H9 (cell line): ENCODE results near the gene RNF130. TPM values are rescaled to one million over a fixed set of nuclear protein-coding genes. Genes with fewer than 3 reads are reported as not detected.

Experiments used
- DNase-seq: peaks from one replicate; pipeline ENCODE4 v3.0.0-alpha.2; 2017
- H2AFZ ChIP-seq: one replicate; pipeline ENCODE4 v1.6.1; 2013; ENCODE audit warnings: mild to moderate bottlenecking, low read length, control low read depth, moderate library complexity
- H2AK5ac ChIP-seq: 2 replicates; pipeline ENCODE4 v1.6.1; 2013; ENCODE audit warnings: low read length, control low read depth, mixed read lengths; ENCODE audit not compliant: insufficient read length
- H2BK120ac ChIP-seq: one replicate; pipeline ENCODE4 v1.6.1; 2013; ENCODE audit warnings: low read depth, mild to moderate bottlenecking, low read length, control low read depth, inconsistent platforms; ENCODE audit not compliant: poor library complexity, severe bottlenecking
- H2BK12ac ChIP-seq: 2 replicates; pipeline ENCODE4 v1.6.1; 2013; ENCODE audit warnings: low read length, control low read depth, mixed read lengths, low read depth; ENCODE audit not compliant: insufficient read length
- H2BK15ac ChIP-seq: 2 replicates; pipeline ENCODE4 v1.6.1; 2013; ENCODE audit warnings: low read depth, low read length, control low read depth
- H2BK20ac ChIP-seq: one replicate; pipeline ENCODE4 v1.6.1; 2013; ENCODE audit warnings: low read depth, mild to moderate bottlenecking, low read length, control low read depth, inconsistent platforms; ENCODE audit not compliant: poor library complexity, severe bottlenecking
- H2BK5ac ChIP-seq: 2 replicates; pipeline ENCODE4 v1.6.1; 2013; ENCODE audit warnings: low read length, control low read depth, mixed read lengths; ENCODE audit not compliant: insufficient read length
- H3K14ac ChIP-seq: 2 replicates; pipeline ENCODE4 v1.6.1; 2013; ENCODE audit warnings: low read length, control low read depth; ENCODE audit not compliant: insufficient read depth
- H3K18ac ChIP-seq: 2 replicates; pipeline ENCODE4 v1.6.1; 2013; ENCODE audit warnings: low read depth, mild to moderate bottlenecking, mixed read lengths, low read length, control low read depth; ENCODE audit not compliant: insufficient read length
- H3K23ac ChIP-seq: 2 replicates; pipeline ENCODE4 v1.6.1; 2013; ENCODE audit warnings: low read length, control low read depth, mixed read lengths, low read depth; ENCODE audit not compliant: insufficient read length
- H3K23me2 ChIP-seq: 2 replicates; pipeline ENCODE4 v1.6.1; 2013; ENCODE audit warnings: low read depth, mild to moderate bottlenecking, mixed read lengths, low read length, control low read depth; ENCODE audit not compliant: insufficient read length, poor library complexity, severe bottlenecking
- H3K27ac ChIP-seq: 2 replicates; pipeline ENCODE4 v1.5.1; 2013; ENCODE audit warnings: low read length, control low read depth, mixed read lengths, low read depth; ENCODE audit not compliant: insufficient read length
- H3K27me3 ChIP-seq: 2 replicates; pipeline ENCODE4 v1.6.1; 2013; ENCODE audit warnings: low read length, control low read depth, inconsistent platforms; ENCODE audit not compliant: insufficient read depth
- H3K4ac ChIP-seq: 2 replicates; pipeline ENCODE4 v1.6.1; 2013; ENCODE audit warnings: low read depth, mild to moderate bottlenecking, control low read depth, inconsistent platforms, low read length, moderate library complexity
- H3K4me1 ChIP-seq: 2 replicates; pipeline ENCODE4 v1.6.1; 2013; ENCODE audit warnings: low read length, control low read depth, inconsistent platforms; ENCODE audit not compliant: insufficient read depth
- H3K4me2 ChIP-seq: 2 replicates; pipeline ENCODE4 v1.6.1; 2013; ENCODE audit warnings: low read length, control low read depth, mixed read lengths; ENCODE audit not compliant: insufficient read length, insufficient read depth
- H3K56ac ChIP-seq: 2 replicates; pipeline ENCODE4 v1.6.1; 2013; ENCODE audit warnings: low read depth, mild to moderate bottlenecking, mixed read lengths, low read length, control low read depth; ENCODE audit not compliant: insufficient read length
- H3K79me1 ChIP-seq: 2 replicates; pipeline ENCODE4 v1.6.1; 2013; ENCODE audit warnings: low read depth, mild to moderate bottlenecking, moderate library complexity, low read length, control low read depth, inconsistent platforms; ENCODE audit not compliant: insufficient read depth, poor library complexity, severe bottlenecking
- H3K79me2 ChIP-seq: 2 replicates; pipeline ENCODE4 v1.6.1; 2013; ENCODE audit warnings: low read length, control low read depth, inconsistent platforms; ENCODE audit not compliant: insufficient read depth
- H3K9ac ChIP-seq: 2 replicates; pipeline ENCODE4 v1.6.1; 2013; ENCODE audit warnings: low read length, control low read depth, mixed read lengths; ENCODE audit not compliant: insufficient read length; ENCODE audit errors: extremely low read depth
- H3K9me3 ChIP-seq: one replicate; pipeline ENCODE4 v1.6.1; 2013; ENCODE audit warnings: low read depth, low read length, inconsistent platforms; ENCODE audit not compliant: control insufficient read depth
- H3T11ph ChIP-seq: one replicate; pipeline ENCODE4 v1.6.1; 2013; ENCODE audit warnings: mild to moderate bottlenecking, low read length, control low read depth, inconsistent platforms
- H4K20me1 ChIP-seq: one replicate; pipeline ENCODE4 v1.6.1; 2013; ENCODE audit not compliant: control insufficient read depth, insufficient read length, insufficient read depth
- H4K5ac ChIP-seq: 2 replicates; pipeline ENCODE4 v1.6.1; 2013; ENCODE audit warnings: low read depth, mild to moderate bottlenecking, mixed read lengths, low read length, control low read depth; ENCODE audit not compliant: insufficient read length
- H4K8ac ChIP-seq: replicated peaks from 2 replicates; pipeline ENCODE4 v1.6.1; 2013; ENCODE audit warnings: low read length, control low read depth, mixed read lengths, low read depth; ENCODE audit not compliant: insufficient read length
- H4K91ac ChIP-seq: 2 replicates; pipeline ENCODE4 v1.6.1; 2013; ENCODE audit warnings: low read depth, mild to moderate bottlenecking, moderate library complexity, mixed read lengths, low read length, control low read depth; ENCODE audit not compliant: insufficient read length
- H3K27ac Mint-ChIP-seq, 3 experiments: 2 replicates in 2 of 3; 3 replicates in 1 of 3; pipeline ENCODE4 v1.8.0; 2020 to 2021; ENCODE audit warnings: mixed read lengths in 3 of 3, mild to moderate bottlenecking in 1 of 3, moderate library complexity in 1 of 3
- H3K27me3 Mint-ChIP-seq: 2 replicates; pipeline ENCODE4 v1.8.0; 2021; ENCODE audit warnings: low read depth, mild to moderate bottlenecking, moderate library complexity, mixed read lengths
- H3K36me3 Mint-ChIP-seq, 3 experiments: 2 replicates in 2 of 3; 3 replicates in 1 of 3; pipeline ENCODE4 v1.8.0; 2020 to 2021; ENCODE audit warnings: low read depth in 3 of 3, mixed read lengths in 3 of 3; ENCODE audit not compliant: insufficient read depth in 1 of 3
- H3K4me1 Mint-ChIP-seq, 2 experiments: 2 replicates each; pipeline ENCODE4 v1.8.0; 2020; ENCODE audit warnings: mixed read lengths in 2 of 2
- H3K4me3 Mint-ChIP-seq, 2 experiments: 2 replicates in 1 of 2; 3 replicates in 1 of 2; pipeline ENCODE4 v1.8.0; 2020 to 2021; ENCODE audit warnings: mild to moderate bottlenecking in 2 of 2, mixed read lengths in 2 of 2, moderate library complexity in 1 of 2
- H3K9me3 Mint-ChIP-seq, 2 experiments: 2 replicates in 1 of 2; 3 replicates in 1 of 2; pipeline ENCODE4 v1.8.0; 2020; ENCODE audit warnings: mild to moderate bottlenecking in 2 of 2, mixed read lengths in 2 of 2, moderate library complexity in 1 of 2
- CTCF ChIP-seq: fragments of 200-600 bp; sonication (generic); conservative IDR thresholded peaks from 3 replicates; pipeline ENCODE4 v1.8.0; 2021; ENCODE audit warnings: antibody characterized with exemption, mild to moderate bottlenecking
- WGBS: extraction: QIAGEN DNeasy Blood & Tissue Kit; methylation state at CpG from one replicate; pipeline ENCODE4 v1.1.7; 2013; ENCODE audit warnings: missing lambda C conversion rate, low lambda C conversion rate, mixed read lengths; ENCODE audit not compliant: insufficient read length; ENCODE audit errors: extremely low coverage; 5-methylcytosine and 5-hydroxymethylcytosine counted together
- total RNA-seq: library from RNA; stranded (reverse); gene quantifications from 2 replicates; pipeline ENCODE4 v1.2.1, GENCODE V29; 2021

Gene RNF130
- total RNA-seq, 1 experiment from 2014 or later: 80.0 TPM

- no peak for DNase-seq
- Mint-ChIP-seq H3K36me3 (peaks cover 6 to 31% (median 30%) of the 10 kb centered on the region in 3 experiments), H3K4me1 (peaks cover 22 to 30% of the 10 kb centered on the region in 2 experiments), H3K4me3 (no peak overlapping the region), H3K9me3 (no peaks in the 10 kb centered on the region), H3K27me3 (no peaks in the 10 kb centered on the region), H3K27ac (peak overlapping the region; percentile 21 to 76 (median 68); a peak in 4 of 7 replicates)
- H2AK5ac ChIP-seq: no peak overlapping the region
- no peak overlapping the region for H2BK20ac ChIP-seq
- no peak overlapping the region for H3K9ac ChIP-seq
- H4K20me1 ChIP-seq: no peaks in the 10 kb centered on the region
- H3K23ac ChIP-seq: no peak overlapping the region
- no peaks in the 10 kb centered on the region for H3K23me2 ChIP-seq
- H3K9me3 ChIP-seq: no peaks in the 10 kb centered on the region
- H3T11ph ChIP-seq: no peak overlapping the region
- no peak overlapping the region for H4K91ac ChIP-seq
- H2BK120ac ChIP-seq: no peak overlapping the region
- no peak overlapping the region for H3K56ac ChIP-seq
- no peak overlapping the region for H3K27ac ChIP-seq
- no peak for TF ChIP-seq CTCF
- WGBS: no CpG with 5 or more reads among the region's 15 CpGs
- no peak overlapping the region for H2BK12ac ChIP-seq
- H3K18ac ChIP-seq: no peak overlapping the region
- H3K79me1 ChIP-seq: peaks cover 3% of the 10 kb centered on the region
- no peaks in the 10 kb centered on the region for H3K4me1 ChIP-seq
- no peaks in the 10 kb centered on the region for H3K27me3 ChIP-seq
- no peak overlapping the region for H2BK15ac ChIP-seq
- no peak overlapping the region for H3K4ac ChIP-seq
- H3K14ac ChIP-seq: no peak overlapping the region; the same call in 1 of the 2 replicates
- H2BK5ac ChIP-seq: no peak overlapping the region
- no peak overlapping the region for H4K8ac ChIP-seq
- no peak overlapping the region for H4K5ac ChIP-seq
- no peaks in the 10 kb centered on the region for H3K79me2 ChIP-seq
- H3K4me2 ChIP-seq: no peak overlapping the region
- no peak overlapping the region for H2AFZ ChIP-seq
Measured at GRCh38 chr5:180027459-180028089, 44.0 kb downstream of the RNF130 start.
